ENCODE measurements around the gene MAP3K13.

GRCh38 chr3:185366913-185367312 is 4.0 kb downstream of the MAP3K13 start:
- TF ChIP-seq, protein P1, sequence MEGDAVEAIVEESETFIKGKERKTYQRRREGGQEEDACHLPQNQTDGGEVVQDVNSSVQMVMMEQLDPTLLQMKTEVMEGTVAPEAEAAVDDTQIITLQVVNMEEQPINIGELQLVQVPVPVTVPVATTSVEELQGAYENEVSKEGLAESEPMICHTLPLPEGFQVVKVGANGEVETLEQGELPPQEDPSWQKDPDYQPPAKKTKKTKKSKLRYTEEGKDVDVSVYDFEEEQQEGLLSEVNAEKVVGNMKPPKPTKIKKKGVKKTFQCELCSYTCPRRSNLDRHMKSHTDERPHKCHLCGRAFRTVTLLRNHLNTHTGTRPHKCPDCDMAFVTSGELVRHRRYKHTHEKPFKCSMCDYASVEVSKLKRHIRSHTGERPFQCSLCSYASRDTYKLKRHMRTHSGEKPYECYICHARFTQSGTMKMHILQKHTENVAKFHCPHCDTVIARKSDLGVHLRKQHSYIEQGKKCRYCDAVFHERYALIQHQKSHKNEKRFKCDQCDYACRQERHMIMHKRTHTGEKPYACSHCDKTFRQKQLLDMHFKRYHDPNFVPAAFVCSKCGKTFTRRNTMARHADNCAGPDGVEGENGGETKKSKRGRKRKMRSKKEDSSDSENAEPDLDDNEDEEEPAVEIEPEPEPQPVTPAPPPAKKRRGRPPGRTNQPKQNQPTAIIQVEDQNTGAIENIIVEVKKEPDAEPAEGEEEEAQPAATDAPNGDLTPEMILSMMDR (IDR thresholded peaks at IDR 0.05), result no peak
- TF ChIP-seq POLR2A (IDR thresholded peaks at IDR 0.05), result no peak

Measured in uterus (tissue), 2 donors.